HG03575 (cell line): ENCODE results near the gene ABCB10.
"Not testable (repeated sequence)": the region's sequence is repeated elsewhere in the genome, so short reads cannot be mapped to it uniquely, and the experiment has no call there.

ENCODE experiments used
- ATAC-seq: cut with Tn5 transposase; IDR thresholded peaks from one replicate; pipeline ENCODE4 v1.9.1; 2021; ENCODE audit not compliant: unreplicated experiment, insufficient number of reproducible peaks, low FRiP score; ENCODE audit errors: extremely low read depth

Gene ABCB10

GRCh38 chr1:229550812-229551567 lies 7.5 kb downstream of the ABCB10 start:
- no peak for ATAC-seq

DNA sequence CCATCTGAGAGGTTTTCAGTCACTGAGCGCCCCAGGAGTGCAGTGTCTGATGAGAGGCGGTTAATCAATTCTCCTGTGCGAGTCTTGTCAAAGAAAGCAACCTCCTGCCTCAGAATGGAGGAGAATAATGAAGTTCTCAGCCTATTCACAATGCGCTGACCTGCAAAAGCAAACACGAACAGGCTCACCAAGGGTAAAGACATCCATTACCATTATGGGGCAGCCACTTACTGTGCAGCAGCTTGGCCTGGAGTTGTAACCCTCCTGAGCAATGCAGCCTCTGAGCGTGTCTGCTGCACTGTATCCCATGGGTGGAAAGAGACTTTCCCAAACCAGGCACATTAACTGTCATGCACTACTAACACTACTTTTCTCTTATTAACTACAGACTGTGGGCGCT lies 11.0 kb downstream of the ABCB10 start:
- no peak for ATAC-seq

- no peak for ATAC-seq
These were observed 13.9 kb downstream of the ABCB10 start for GRCh38 chr1:229544587-229544986.

DNA sequence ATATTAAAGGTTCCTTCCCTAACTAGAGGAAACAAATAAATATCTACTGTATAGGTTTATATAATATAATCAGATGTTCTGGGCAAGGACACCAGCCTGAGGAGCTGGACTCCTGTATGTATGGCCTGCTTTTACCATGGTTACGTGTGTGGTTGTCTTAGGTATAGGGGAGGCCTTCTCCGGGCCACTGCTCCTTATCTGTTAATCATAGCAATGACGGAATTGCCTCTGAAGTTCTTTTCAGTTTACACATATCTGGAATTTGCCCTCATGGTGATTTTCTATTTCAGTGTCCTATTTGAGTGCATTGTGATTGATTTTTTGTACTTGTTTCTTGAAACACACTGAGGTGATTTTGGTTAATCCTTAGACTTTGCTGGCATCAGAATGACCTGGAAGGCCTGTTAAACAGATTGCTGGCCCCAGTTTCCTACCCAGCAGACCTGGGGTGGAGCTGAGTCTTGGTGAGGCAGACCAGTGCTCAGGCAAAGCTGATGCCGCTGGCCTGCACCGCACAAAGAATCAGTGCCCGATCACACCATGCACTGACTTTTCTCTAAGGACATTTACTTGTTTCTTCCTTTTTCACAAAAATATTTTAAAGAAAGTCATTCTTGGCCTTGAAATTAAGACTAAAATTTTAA lies 18.5 kb downstream of the ABCB10 start:
- ATAC-seq = no peak

DNA sequence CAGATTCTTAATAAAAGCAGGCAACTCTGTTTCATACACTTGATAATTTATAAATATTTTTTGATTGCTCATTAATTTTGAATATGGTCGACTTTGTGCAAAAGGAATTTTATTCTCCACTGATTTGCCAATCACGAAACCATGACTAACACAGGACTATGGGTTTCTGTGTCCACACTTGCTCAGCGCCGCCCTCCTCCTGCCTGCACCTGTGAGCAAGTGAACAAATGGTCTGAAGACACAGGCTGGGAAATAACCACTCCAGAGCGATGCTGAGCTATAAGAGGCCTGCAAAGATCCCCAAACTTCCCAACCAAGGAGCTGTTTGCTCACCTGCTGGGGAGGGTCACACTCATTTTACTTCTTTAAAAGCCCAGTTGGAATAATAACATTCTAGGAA lies 19.6 kb downstream of the ABCB10 start:
- ATAC-seq = no peak

- ATAC-seq = no peak
These were observed 20.6 kb downstream of the ABCB10 start for GRCh38 chr1:229537894-229538293.

DNA sequence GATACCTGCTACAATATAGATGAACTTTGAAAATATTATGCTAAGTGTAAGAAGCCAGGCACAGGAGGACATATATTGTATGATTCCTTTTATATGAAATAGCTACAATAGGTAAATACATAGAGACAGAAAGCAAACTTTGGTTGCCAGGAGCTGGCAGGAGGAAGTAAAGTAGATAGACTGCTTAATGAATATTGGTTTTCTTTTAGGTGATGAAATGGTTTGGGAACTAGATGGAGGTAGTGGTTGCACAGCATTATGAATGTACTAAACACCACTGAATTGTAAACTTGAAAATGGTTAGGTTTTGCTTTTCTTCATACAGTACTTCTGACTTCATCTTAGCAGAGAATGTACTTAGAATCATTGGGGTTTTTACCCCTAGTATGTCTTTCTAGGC lies 21.5 kb downstream of the ABCB10 start:
- ATAC-seq = no peak

GRCh38 chr1:229535230-229535629 lies 23.3 kb downstream of the ABCB10 start:
- no peak for ATAC-seq

- no peak for ATAC-seq
These were observed 27.2 kb downstream of the ABCB10 start for GRCh38 chr1:229531326-229531725.

DNA sequence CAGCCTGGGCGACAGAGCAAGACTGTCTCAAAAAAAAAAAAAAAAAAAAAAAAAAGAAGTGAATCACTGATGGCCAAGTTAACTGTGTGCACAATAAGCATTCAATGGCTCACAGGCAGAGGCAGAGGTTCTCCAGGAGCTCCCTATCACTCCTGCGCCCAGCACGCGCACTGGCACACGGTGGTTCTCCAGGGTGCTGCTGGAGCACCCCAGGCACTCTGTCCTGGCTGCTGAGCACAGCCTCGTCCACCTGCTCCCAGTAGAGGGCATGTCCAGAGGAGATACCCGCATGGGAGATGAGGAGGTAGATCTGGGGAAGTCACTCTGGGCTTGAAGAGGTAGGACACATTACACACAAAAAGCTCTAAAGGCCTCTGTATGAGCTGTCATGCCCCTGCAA lies 28.9 kb downstream of the ABCB10 start:
- no peak for ATAC-seq

DNA sequence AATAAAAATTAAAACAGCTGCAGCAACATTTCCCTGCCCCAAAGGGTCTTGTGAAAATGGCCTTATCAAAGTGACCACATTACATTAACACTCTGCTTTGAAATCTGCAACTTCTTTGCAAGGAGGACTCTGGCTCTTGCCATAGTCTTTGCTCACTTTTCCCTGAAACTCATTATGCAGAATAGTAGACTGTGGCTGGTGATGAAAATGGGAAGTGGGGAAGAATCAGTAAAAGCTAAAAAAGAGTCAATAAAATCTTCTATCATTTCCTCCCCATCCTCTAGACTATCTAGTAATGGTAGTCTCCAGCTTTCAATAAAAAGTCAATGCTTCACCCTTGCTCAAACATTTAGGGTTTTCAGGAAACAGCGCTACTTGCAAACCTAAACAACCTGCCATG lies 31.8 kb downstream of the ABCB10 start:
- no peak for ATAC-seq

GRCh38 chr1:229523052-229523451 lies 35.5 kb downstream of the ABCB10 start:
- ATAC-seq = no peak

GRCh38 chr1:229514578-229515275 lies 43.8 kb downstream of the ABCB10 start:
- peak; percentile 76 for ATAC-seq

GRCh38 chr1:229511625-229512024 lies 46.9 kb downstream of the ABCB10 start:
- ATAC-seq = not testable (repeated sequence)

GRCh38 chr1:229511201-229511600 lies 47.3 kb downstream of the ABCB10 start:
- ATAC-seq = not testable (repeated sequence)

GRCh38 chr1:229509576-229509975 lies 48.9 kb downstream of the ABCB10 start:
- no peak for ATAC-seq

- ATAC-seq = no peak
These were observed 49.6 kb downstream of the ABCB10 start for GRCh38 chr1:229508823-229509337.

GRCh38 chr1:229507951-229508822 lies 50.3 kb downstream of the ABCB10 start, which contains the start of gene NUP133:
TSS of gene NUP133 (minus strand) at chr1:229508341. CDS start at chr1:229508249, 92 bp downstream.
- ATAC-seq = peak; percentile 68

DNA sequence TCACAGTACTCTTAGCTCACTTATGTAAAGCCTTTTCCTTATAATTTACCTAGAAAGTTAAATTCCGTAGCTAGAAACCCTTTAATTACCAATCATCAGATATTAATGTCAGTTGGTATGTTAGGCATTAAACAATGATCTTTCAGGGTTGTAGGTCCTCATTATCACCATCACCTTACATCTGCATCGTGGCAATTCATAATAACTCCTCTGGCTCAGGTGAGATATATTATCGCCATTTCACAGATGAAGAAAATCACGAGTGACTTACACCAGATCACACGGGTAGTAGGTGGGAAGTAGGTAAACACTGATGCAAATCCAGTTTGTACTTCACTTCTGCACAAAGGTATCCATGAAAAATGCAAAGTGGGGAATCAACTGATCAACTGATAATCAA lies 51.0 kb downstream of the ABCB10 start:
- ATAC-seq = no peak
